Large intestine (tissue), 3 donors: ENCODE measurements around the gene TUBA3D. TPM values are rescaled to one million over a fixed set of nuclear protein-coding genes. Genes with fewer than 3 reads are reported as not detected.
"Not testable (repeated sequence)": the region's sequence is repeated elsewhere in the genome, so short reads cannot be mapped to it uniquely, and the experiment has no call there.

Experiments used
- DNase-seq, 2 donors: peaks; one replicate each; pipeline versions ENCODE4 v3.0.0 to v3.0.0-alpha.2; 2013
- H3K27ac ChIP-seq: one replicate; pipeline ENCODE4 v1.5.1; 2013; ENCODE audit warnings: low read length
- H3K27me3 ChIP-seq: 2 replicates; pipeline ENCODE4 v1.6.1; 2013; ENCODE audit warnings: low read length; ENCODE audit not compliant: control insufficient read depth, insufficient read depth
- H3K36me3 ChIP-seq: 2 replicates; pipeline ENCODE4 v1.6.1; 2013; ENCODE audit warnings: low read length; ENCODE audit not compliant: control insufficient read depth, insufficient read depth
- H3K4me1 ChIP-seq: one replicate; pipeline ENCODE4 v1.6.1; 2013; ENCODE audit warnings: low read length; ENCODE audit not compliant: control insufficient read depth, insufficient read depth
- H3K4me3 ChIP-seq: one replicate; pipeline ENCODE4 v1.5.1; 2013; ENCODE audit warnings: low read length
- H3K9me3 ChIP-seq: one replicate; pipeline ENCODE4 v1.6.1; 2013; ENCODE audit warnings: mild to moderate bottlenecking, low read depth, low read length, moderate library complexity; ENCODE audit not compliant: control insufficient read depth
- WGBS: methylation state at CpG from one replicate; pipeline ENCODE4 v1.1.5; 2013; ENCODE audit warnings: low lambda C conversion rate; ENCODE audit not compliant: insufficient coverage; 5-methylcytosine and 5-hydroxymethylcytosine counted together
- polyA plus RNA-seq: library from polyadenylated mRNA; unstranded; fragments of 120-200 nt; gene quantifications from one replicate; pipeline ENCODE4 v1.2.1, GENCODE V29; 2013

Gene TUBA3D
- polyA plus RNA-seq, 1 donor: 0.99 TPM

DNA sequence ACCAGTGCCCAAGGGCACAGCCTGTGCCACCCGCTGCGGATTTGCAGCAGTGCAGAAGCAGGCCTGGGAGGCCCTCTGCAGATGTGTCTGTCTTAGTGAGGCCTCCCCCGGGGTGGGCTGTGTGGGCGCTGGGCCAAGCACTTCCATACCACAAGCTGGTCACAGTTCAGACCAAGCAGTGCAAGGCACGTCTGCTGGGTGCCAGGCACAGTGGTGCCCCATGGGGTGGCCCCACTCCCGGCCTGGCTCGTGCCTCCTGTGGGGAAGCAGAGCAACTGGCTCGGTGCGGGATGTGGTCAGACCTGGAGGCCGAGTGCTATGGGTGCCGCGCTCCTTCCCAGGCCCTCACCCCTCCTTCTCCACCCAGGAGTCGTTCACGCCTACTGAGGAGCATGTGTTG lies 39.3 kb downstream of the TUBA3D start:
- H3K27me3 ChIP-seq, H3K4me3 ChIP-seq, H3K9me3 ChIP-seq, H3K4me1 ChIP-seq, H3K27ac ChIP-seq, DNase-seq: not testable (repeated sequence)
- WGBS: no CpG with 5 or more reads among the region's 14 CpGs
- H3K36me3 ChIP-seq: peaks cover 29% of the 10 kb centered on the region

DNA sequence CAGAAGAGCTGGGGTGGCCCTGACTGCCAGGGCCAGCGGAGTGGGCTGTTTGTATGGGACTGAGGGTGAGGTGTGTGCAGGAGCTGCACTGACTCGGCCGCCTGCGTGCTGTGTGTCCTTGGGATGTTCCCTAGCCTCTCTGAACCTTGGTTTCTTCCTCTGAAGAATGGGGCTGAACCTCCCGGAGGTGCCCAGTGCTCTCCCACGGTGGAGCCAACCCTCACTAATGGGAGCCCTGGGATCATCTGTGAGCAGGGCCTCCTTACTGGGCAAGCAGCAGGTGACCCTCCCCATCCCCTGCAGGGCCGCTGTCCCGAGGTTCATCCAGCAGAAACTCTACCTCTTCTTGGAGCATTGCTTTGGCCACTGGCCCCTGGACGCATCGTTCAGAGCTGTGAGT lies 40.1 kb downstream of the TUBA3D start:
- 100% methylated on average over 2 of the region's 10 CpGs for WGBS
- H3K9me3 ChIP-seq: no peaks in the 10 kb centered on the region
- no peaks in the 10 kb centered on the region for H3K27me3 ChIP-seq
- no peak overlapping the region for H3K4me3 ChIP-seq
- no peaks in the 10 kb centered on the region for H3K4me1 ChIP-seq
- DNase-seq: no peak
- peaks cover 29% of the 10 kb centered on the region for H3K36me3 ChIP-seq
- H3K27ac ChIP-seq: no peak overlapping the region

GRCh38 chr2:131516621-131517020 lies 40.7 kb downstream of the TUBA3D start:
- not testable (repeated sequence) for H3K4me3 ChIP-seq, H3K9me3 ChIP-seq, H3K4me1 ChIP-seq, DNase-seq, H3K27me3 ChIP-seq, H3K27ac ChIP-seq
- peaks cover 28% of the 10 kb centered on the region for H3K36me3 ChIP-seq
- WGBS: no CpG with 5 or more reads among the region's 11 CpGs

DNA sequence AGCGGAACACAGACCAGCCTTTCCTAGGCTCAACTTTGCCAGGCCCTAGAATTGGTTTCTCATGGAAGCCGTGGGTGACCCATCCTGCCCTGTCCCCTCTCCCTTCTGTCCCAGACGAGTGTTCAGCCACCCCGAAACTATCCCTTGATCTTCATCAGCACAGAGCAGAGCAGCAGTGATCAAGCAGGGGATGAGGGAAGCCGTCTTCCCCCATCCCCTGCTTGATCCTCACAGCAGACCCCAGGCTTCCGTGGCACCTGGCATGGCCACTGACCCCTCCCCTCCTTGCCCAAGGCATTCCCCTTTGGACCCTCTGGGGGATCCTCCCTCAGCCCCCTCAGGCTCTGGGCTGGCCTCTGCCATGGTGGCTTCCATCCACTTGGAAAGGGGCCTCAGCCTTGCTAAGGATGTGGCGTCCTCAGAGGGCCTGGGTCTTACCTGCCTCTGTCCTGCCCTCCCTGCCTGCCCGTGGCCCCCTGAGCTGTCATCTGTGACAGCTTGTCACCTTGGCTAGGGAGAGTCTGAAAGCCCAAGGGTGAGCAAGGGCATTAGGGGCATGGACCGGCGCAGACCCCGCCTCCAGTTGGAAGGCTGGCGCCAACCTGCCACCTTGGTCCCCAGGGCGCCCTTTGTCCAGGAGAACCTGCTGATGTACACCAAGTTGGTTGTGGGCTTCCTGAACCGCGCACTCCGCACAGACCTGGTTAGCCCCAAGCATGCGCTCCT lies 41.4 kb downstream of the TUBA3D start:
- Histone ChIP-seq H3K4me3 (no peak overlapping the region), H3K27me3 (no peaks in the 10 kb centered on the region), H3K27ac (no peak overlapping the region), H3K36me3 (peaks cover 28% of the 10 kb centered on the region), H3K4me1 (no peaks in the 10 kb centered on the region), H3K9me3 (no peaks in the 10 kb centered on the region)
- WGBS: no CpG with 5 or more reads among the region's 17 CpGs
- DNase-seq: no peak

GRCh38 chr2:131517856-131518255 lies 41.9 kb downstream of the TUBA3D start:
- DNase-seq, H3K4me3 ChIP-seq, H3K4me1 ChIP-seq, H3K9me3 ChIP-seq, H3K27ac ChIP-seq, H3K27me3 ChIP-seq: not testable (repeated sequence)
- H3K36me3 ChIP-seq: peaks cover 25% of the 10 kb centered on the region
- no CpG with 5 or more reads among the region's 16 CpGs for WGBS

GRCh38 chr2:131518531-131518930 lies 42.6 kb downstream of the TUBA3D start:
- H3K4me1 ChIP-seq, H3K9me3 ChIP-seq, H3K27me3 ChIP-seq, DNase-seq, H3K27ac ChIP-seq, H3K4me3 ChIP-seq: not testable (repeated sequence)
- WGBS: no CpG with 5 or more reads among the region's 11 CpGs
- H3K36me3 ChIP-seq: peaks cover 25% of the 10 kb centered on the region

- DNase-seq: no peak
- no CpG with 5 or more reads among the region's 15 CpGs for WGBS
- Histone ChIP-seq H3K4me1 (no peaks in the 10 kb centered on the region), H3K27me3 (no peaks in the 10 kb centered on the region), H3K27ac (no peak overlapping the region), H3K36me3 (peaks cover 24% of the 10 kb centered on the region), H3K4me3 (no peak overlapping the region), H3K9me3 (no peaks in the 10 kb centered on the region)
Observed at GRCh38 chr2:131519466-131519865, 43.5 kb downstream of the TUBA3D start.

DNA sequence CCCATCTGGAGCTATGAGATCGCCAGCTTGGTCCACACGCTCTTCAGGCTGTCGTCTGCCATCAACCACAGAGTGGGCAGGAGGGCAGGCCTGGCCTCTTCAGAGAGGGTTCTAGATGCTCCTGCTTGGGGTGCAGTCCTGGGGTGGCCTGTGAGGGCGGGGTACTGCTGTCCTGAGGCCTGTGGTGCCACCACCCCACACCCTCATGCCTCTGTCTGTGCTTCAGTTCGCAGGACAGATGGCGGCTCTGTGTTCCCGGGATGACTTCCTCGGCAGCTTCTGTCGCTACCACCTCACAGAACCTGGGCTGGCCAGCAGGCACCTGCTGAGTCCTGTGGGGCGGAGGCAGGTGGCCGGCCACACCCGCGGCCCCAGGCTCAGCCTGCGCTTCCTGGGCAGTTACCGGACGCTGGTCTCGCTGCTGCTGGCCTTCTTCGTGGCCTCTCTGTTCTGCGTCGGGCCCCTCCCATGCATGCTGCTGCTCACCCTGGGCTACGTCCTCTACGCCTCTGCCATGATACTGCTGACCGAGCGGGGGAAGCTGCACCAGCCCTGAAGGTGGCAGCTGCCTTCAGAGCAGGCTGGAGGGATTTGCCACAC lies 44.1 kb downstream of the TUBA3D start:
- no CpG with 5 or more reads among the region's 24 CpGs for WGBS
- H3K36me3 ChIP-seq: peaks cover 24% of the 10 kb centered on the region
- DNase-seq, H3K4me3 ChIP-seq, H3K4me1 ChIP-seq, H3K27me3 ChIP-seq, H3K9me3 ChIP-seq, H3K27ac ChIP-seq: not testable (repeated sequence)

DNA sequence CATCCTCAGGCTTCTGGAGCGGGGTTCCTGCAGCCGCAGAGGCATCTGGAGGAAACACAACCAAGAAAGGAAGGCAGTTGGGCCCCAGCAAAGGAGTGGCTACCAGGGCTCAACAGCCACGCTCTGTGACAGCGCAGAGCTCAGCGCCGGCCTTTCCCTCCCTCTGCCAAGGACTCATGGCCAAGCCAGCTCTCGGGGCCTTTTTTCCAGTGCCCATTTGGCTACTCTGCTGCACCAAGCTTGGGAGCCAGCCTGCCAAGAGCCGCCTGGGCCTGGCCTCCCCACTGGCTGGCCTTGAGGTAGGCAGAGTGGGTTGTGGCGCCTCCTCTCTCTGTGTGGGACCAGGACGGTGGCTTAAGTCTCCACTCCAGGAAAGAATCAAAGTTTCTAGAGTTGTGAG lies 44.6 kb downstream of the TUBA3D start:
- no peaks in the 10 kb centered on the region for H3K4me1 ChIP-seq
- H3K27ac ChIP-seq: no peak overlapping the region
- H3K27me3 ChIP-seq: no peaks in the 10 kb centered on the region
- H3K36me3 ChIP-seq: peaks cover 24% of the 10 kb centered on the region
- H3K9me3 ChIP-seq: no peaks in the 10 kb centered on the region
- DNase-seq: no peak
- H3K4me3 ChIP-seq: no peak overlapping the region
- WGBS: no CpG with 5 or more reads among the region's 10 CpGs

- H3K4me3 ChIP-seq, DNase-seq, H3K27ac ChIP-seq, H3K27me3 ChIP-seq, H3K4me1 ChIP-seq, H3K9me3 ChIP-seq: not testable (repeated sequence)
- peaks cover 19% of the 10 kb centered on the region for H3K36me3 ChIP-seq
- WGBS: no CpG with 5 or more reads among the region's 6 CpGs
Observed at GRCh38 chr2:131521524-131521923, 45.6 kb downstream of the TUBA3D start.
